Purkinje cell (primary cell): ENCODE data around the gene DCP1A. TPM values are rescaled to one million over a fixed set of nuclear protein-coding genes. Genes with fewer than 3 reads are reported as not detected.

ENCODE experiments used
- polyA plus RNA-seq: library from polyadenylated mRNA; unstranded; fragments of >200 nt; fragmentation: Nextera tagmentation; gene quantifications from 2 replicates; pipeline ENCODE4 v1.2.1, GENCODE V29; 2014

DCP1A gene
- 6.1 and 7.7 TPM in 2 replicates for polyA plus RNA-seq

DNA sequence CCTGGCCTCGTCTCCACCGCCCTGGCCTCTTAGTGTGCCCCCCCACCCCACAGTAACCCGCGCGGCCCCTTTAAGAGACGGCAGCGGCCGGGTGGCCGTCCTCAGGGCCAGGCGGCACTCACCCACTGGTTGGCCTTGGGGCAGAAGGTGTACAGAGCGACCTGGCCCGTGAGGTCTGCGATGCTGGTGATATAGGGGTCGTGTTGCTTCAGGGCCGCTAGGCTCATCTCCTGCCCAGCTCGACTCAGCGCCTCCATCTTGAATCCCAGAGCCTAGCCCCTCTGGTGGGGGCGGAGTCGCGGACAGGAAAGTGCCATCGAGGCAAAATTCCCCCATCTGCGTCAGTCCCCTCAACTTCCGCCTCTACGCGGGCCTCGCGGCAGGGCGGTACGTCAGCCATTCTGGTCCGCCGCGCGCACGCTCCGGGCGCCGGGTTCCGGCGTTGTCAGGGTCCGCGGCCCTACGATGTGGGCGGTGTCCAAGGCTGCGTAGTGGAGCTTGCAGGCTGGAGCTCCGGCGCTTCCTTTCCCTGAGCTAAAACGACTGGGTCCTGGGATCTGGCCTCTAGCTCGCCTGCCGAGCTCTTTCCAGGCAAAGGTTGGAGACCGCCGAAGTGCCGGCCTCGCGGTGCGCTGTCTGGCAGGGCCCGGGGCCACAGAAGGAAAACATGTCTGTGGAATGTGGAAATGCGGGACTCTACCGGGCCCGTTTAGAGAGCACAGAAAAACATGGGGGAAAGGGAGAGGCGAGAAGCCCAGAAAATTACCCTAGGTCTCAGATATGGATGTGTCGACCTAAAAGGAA is at the start of gene DCP1A:
Gene DCP1A (minus strand): TSS at position 283 of the 804 bp plus-strand sequence. CDS start 26 bp downstream, at position 257.

DNA sequence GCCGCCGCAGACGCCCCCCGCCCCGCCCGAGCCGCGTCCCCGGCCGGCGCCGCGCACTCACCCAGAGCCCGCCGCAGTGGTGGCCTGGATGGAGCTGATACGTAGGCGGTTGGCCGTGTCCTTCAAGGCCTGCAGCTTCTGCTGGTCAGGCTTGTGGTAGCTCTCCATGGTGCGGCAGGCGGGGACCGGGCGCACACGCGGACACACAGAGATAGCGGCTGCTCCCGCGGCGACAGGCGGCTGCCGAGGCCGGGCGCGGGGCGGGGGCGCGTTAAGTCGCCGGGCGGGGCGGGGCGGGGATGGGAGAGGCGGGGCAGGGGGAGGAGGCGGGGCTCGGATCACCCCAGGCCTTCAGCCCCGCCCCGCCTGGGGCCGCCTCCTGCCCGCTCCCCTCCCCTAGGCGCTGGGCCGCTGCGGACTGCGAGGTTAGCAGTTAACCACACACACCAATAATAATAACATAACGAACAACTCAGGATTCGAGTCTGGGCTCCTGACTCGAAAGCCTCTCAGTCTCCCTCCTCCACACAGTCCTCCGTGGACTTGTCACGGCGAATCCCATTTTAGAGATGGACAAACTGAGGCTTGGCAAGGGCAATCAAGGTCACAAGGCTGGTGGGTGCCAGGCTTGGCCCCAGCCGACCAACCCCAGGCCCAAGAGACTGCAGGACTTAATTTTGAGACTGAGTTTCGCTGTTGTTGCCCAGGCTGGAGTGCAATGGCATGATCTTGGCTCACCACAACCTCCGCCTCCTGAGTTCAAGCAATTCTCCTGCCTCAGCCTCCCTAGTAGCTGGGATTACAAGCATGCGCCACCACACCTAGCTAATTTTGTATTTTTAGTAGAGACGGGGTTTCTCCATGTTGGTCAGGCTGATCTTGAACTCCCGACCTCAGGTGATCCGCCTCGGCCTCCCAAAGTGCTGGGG is 91.3 kb downstream of the DCP1A start, which contains the start of gene TKT:
Gene TKT (minus strand): TSS at position 248 of the 929 bp plus-strand sequence. CDS start 80 bp downstream, at position 168.

Other genes with a start within 250 kb of the DCP1A start
- 1.9 and 8.6 TPM in 2 replicates for gene RFT1, start 217.1 kb downstream of the DCP1A start, polyA plus RNA-seq
- gene PRKCD, start 186.3 kb downstream of the DCP1A start, polyA plus RNA-seq = 25.2 and 32.6 TPM in 2 replicates
- gene TKT, start 91.5 kb downstream of the DCP1A start, polyA plus RNA-seq = 23.5 and 26.7 TPM in 2 replicates
- gene CACNA1D, start 147.1 kb upstream of the DCP1A start, polyA plus RNA-seq = 1.9 and 3.1 TPM in 2 replicates